ENCODE data around the gene DNAAF8.
"Not testable (repeated sequence)": the region's sequence is repeated elsewhere in the genome, so short reads cannot be mapped to it uniquely, and the experiment has no call there.

Gene DNAAF8

DNA sequence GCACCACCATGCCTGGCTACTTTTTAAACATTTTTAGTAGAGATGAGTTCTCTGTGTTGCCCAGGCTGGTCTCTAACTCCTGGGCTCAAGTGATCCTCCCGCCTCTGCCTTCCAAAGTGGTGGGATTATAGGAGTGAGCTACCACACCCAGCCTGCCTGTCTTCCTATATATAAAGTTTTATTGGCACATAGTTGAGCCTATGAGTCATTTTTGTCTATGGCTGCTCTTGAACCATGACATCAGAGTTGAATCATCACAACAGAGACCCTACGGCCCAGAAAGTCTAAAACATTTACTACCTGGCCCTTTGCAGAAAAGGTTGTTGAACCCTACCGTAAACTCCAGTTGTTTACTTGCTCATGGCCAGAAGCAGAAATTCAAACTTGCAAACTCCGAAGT lies 45.9 kb downstream of the DNAAF8 start:
- TF ChIP-seq, protein P1, sequence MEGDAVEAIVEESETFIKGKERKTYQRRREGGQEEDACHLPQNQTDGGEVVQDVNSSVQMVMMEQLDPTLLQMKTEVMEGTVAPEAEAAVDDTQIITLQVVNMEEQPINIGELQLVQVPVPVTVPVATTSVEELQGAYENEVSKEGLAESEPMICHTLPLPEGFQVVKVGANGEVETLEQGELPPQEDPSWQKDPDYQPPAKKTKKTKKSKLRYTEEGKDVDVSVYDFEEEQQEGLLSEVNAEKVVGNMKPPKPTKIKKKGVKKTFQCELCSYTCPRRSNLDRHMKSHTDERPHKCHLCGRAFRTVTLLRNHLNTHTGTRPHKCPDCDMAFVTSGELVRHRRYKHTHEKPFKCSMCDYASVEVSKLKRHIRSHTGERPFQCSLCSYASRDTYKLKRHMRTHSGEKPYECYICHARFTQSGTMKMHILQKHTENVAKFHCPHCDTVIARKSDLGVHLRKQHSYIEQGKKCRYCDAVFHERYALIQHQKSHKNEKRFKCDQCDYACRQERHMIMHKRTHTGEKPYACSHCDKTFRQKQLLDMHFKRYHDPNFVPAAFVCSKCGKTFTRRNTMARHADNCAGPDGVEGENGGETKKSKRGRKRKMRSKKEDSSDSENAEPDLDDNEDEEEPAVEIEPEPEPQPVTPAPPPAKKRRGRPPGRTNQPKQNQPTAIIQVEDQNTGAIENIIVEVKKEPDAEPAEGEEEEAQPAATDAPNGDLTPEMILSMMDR (IDR thresholded peaks at IDR 0.05; ENCODE audit: control extremely low read depth, extremely low read depth, low read depth, missing control alignments): no peak
- ChIA-PET POLR2A (no interaction called here), CTCF (interaction anchor here (0.9 kb wide), 1 partner anchor 14 kb away, joined by 3 read pairs; no protein-coding TSS in a partner anchor)
- no peak for DNase-seq (ENCODE audit: extremely low spot score)

DNA sequence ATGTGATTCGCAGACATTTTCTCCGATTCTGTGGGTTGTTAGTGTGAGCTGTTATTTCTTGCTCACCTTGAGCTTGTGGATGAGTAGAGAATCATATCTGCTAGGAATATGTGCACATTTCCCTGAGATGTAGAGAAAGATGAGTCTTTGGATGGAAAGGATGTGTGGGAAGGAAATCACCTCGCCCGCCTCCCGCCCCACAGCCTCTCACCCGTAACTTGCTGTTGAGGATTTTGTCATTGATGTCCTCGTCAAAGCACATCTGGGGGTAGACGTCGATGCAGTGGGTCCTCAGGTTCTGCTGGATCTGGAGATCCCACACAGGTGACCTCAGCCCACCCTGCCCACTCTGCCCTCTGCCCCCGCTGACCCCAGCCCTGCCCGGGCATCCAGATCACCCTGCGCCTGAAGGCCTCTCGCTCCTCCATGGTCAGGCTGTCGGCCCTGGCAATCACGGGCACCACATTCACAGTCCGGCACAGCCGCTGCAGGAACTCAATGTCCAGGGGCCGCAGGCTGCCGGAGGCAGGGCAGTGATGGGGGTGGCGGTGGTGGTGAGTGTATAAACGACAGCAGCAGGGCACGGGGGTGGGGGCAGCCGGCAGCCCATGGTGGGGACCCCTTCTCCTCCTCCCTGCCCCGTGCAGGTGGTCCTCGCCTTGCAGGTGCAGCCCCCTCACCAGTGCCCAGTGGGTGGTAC lies 49.1 kb downstream of the DNAAF8 start:
- ChIA-PET POLR2A (no interaction called here), CTCF (no interaction called here)
- DNase-seq (ENCODE audit: extremely low spot score): no peak
- TF ChIP-seq, protein P1 (IDR thresholded peaks at IDR 0.05; ENCODE audit: control extremely low read depth, extremely low read depth, low read depth, missing control alignments): no peak

DNA sequence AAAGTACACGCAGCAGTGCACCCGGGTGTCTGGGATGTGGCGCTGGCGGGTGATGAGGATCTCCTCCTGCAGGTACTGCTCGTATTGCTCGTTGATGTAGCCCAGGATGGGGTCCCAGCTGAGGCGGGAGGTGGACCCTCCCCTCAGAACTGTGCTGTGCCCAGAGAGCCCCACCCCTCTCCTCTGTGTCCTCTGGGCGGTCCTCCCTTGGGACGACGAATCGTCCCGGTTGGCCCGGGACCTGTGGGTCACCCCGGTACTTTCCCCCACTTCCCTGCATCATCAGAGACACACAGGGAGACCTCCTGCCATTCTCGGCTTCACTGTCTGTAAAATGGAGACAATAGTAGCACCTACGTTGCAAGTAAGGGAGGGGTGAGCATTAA lies 49.6 kb downstream of the DNAAF8 start:
- TF ChIP-seq, protein P1 (IDR thresholded peaks at IDR 0.05; ENCODE audit: control extremely low read depth, extremely low read depth, low read depth, missing control alignments): no peak
- POLR2A ChIA-PET: no interaction called here
- CTCF ChIA-PET: no interaction called here
- no peak for DNase-seq (ENCODE audit: extremely low spot score)

DNA sequence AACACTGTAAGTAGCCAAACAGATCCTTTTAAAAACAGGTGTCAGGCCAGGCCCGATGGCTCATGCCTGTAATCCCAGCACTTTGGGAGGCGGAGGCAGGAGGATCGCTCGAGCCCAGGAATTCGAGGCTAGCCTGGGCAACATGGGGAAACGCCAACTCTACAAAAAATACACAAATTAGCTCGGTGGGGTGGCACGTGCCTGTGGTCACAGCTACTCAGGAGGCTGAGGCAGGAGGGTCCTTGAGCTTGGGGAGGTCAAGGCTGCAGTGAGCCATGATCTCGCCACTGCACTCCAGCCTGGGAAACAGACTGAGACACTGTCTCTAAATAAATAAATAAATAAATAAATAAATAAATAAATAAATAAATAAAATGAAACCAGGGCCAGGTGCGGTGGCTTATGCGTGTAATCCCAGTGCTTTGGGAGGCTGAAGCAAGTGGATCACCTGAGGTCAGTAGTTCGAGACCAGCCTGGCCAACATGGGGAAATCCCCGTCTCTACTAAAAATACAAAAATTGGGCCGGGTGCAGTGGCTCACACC lies 50.2 kb downstream of the DNAAF8 start:
- CTCF ChIA-PET; POLR2A ChIA-PET; DNase-seq (ENCODE audit: extremely low spot score): not testable (repeated sequence)

DNA sequence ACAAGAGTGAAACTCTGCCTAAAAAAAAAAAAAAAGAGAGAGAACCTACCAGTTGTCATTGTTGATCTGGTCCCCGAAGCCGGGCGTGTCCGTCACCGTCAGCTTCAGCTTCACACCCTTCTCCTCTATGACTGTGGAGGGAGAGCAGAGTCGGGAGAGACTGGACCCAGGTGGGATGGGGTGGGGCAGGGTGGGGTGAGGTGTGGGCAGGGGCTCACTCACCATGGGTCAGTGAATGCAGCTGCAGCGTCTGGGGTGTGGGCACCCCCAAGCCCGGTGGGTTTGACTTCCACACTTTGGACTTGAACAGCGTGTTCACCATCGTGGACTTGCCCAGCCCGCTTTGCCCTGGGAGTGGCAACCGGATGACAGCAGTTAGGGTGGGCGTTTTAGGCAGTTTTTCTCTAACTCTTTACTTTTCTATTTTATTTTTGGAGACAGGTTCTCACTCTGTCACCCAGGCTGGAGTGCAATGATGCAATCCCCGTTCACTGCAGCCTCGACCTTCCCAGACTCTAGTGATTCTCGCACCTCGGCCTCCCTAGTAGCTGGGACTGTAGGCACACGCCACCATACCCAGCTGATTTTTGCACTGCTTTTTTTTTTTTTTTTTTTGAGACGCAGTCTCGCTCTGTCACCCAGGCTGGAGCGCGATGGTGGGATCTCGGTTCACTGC lies 51.6 kb downstream of the DNAAF8 start:
- ChIA-PET CTCF (no interaction called here), POLR2A (interaction anchor here (0.6 kb wide), 1 partner anchor 12 kb away, joined by 3 read pairs; no protein-coding TSS in a partner anchor)
- no peak for DNase-seq (ENCODE audit: extremely low spot score)
- TF ChIP-seq, protein P1 (IDR thresholded peaks at IDR 0.05; ENCODE audit: control extremely low read depth, extremely low read depth, low read depth, missing control alignments): no peak

DNA sequence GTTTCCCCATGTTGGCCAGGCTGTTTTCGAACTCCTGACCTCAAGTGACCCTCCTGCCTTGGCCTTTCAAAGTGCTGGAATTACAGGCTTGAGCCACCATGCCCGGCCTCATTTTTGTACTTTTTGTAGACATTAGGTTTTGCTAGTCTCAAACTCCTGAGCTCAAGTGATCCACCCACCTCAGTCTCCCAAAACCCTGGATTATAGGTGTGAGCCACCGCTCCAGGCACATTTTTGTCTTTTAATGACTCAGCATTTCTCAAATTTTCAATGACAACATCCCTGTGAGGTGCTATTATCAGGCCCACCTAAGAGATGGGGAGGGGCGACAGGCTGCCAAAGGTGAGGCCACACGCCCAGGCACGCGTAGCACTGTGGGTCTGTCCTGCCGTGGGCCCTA lies 52.7 kb downstream of the DNAAF8 start:
- TF ChIP-seq, protein P1 (IDR thresholded peaks at IDR 0.05; ENCODE audit: control extremely low read depth, extremely low read depth, low read depth, missing control alignments): no peak
- POLR2A ChIA-PET: no interaction called here
- CTCF ChIA-PET: interaction anchor here (1.1 kb wide), 1 partner anchor 10 kb away, joined by 3 read pairs; no protein-coding TSS in a partner anchor
- no peak for DNase-seq (ENCODE audit: extremely low spot score)

All from GM10248 (cell line).